K562 (cell line): ENCODE measurements around the gene EPB41L4A. TPM values are rescaled to one million over a fixed set of nuclear protein-coding genes. Genes with fewer than 3 reads are reported as not detected.
A peak's percentile ranks its signal among the peaks of the same experiment; 100 is the strongest.

Experiments
- DPF2 ChIP-seq: fragments of 450-650 bp; IDR thresholded peaks from 2 replicates; pipeline ENCODE4 v1.6.1; 2016
- ELF1 ChIP-seq: fragments of 200-800 bp; sonication (Bioruptor generic); IDR thresholded peaks from 2 replicates; pipeline ENCODE4 v1.6.1; 2016; ENCODE audit warnings: missing genetic modification characterization, missing compliant biosample characterization
- KAT7 ChIP-seq: sonication (generic); formaldehyde crosslinking; IDR thresholded peaks from 2 replicates; pipeline ENCODE4 v1.8.0; 2022; ENCODE audit warnings: missing genetic modification reagents, mild to moderate bottlenecking, borderline replicate concordance
- MEF2A ChIP-seq: IDR thresholded peaks from 2 replicates; pipeline ENCODE4 v1.6.1; 2011; ENCODE audit warnings: low read depth, mild to moderate bottlenecking, low read length, moderate library complexity; ENCODE audit not compliant: control insufficient read depth
- MTF1 ChIP-seq: fragments of 250-450 bp; sonication (Bioruptor Pico); IDR thresholded peaks from 2 replicates; pipeline ENCODE4 v1.9.0; 2021; ENCODE audit warnings: moderate library complexity, mild to moderate bottlenecking, inconsistent platforms, borderline replicate concordance
- SAFB ChIP-seq: fragments of 200-400 bp; formaldehyde crosslinking; IDR thresholded peaks from 2 replicates; pipeline ENCODE4 v1.6.1; 2017; ENCODE audit warnings: low read depth, low read length, borderline replicate concordance
- SMARCA4 ChIP-seq: fragments of 450-650 bp; IDR thresholded peaks from 2 replicates; pipeline ENCODE4 v1.6.1; 2016
- SNIP1 ChIP-seq: fragments of 450-650 bp; IDR thresholded peaks from 2 replicates; pipeline ENCODE4 v1.7.1; 2017; ENCODE audit warnings: low read depth, mild to moderate bottlenecking
- TEAD4 ChIP-seq, 2 experiments: sonication (generic) in 1 of 2; formaldehyde crosslinking in 1 of 2; IDR thresholded peaks; 2 replicates each; pipeline versions ENCODE4 v1.6.1 to v1.8.0; 2012 to 2022; ENCODE audit warnings: borderline replicate concordance in 1 of 2, inconsistent platforms in 1 of 2, low read length in 1 of 2, mild to moderate bottlenecking in 1 of 2, missing genetic modification reagents in 1 of 2
- ZBTB7A ChIP-seq: IDR thresholded peaks from 2 replicates; pipeline ENCODE4 v1.6.1; 2011; ENCODE audit warnings: low read depth, mild to moderate bottlenecking, low read length, moderate library complexity, borderline replicate concordance; ENCODE audit not compliant: control insufficient read depth
- ZC3H8 ChIP-seq: fragments of 450-650 bp; IDR thresholded peaks from 2 replicates; pipeline ENCODE4 v1.6.1; 2017
- ZNF263 ChIP-seq: sonication (generic); formaldehyde crosslinking; IDR thresholded peaks from 2 replicates; pipeline ENCODE4 v1.8.0; 2022; ENCODE audit warnings: mild to moderate bottlenecking, missing genetic modification reagents, borderline replicate concordance
- ZNF589 ChIP-seq: fragments of 200-800 bp; sonication (Bioruptor generic); IDR thresholded peaks from 2 replicates; pipeline ENCODE4 v1.6.1; 2016; ENCODE audit warnings: low read depth, missing genetic modification characterization, missing compliant biosample characterization
- ZZZ3 ChIP-seq: fragments of 450-650 bp; IDR thresholded peaks from 2 replicates; pipeline ENCODE4 v1.6.1; 2016; ENCODE audit warnings: antibody characterized with exemption, mild to moderate bottlenecking, moderate library complexity
- polyA plus RNA-seq, 8 experiments: library from polyadenylated mRNA; depleted of rRNA in 4 of 8; stranded (reverse) in 5 of 8; unstranded in 3 of 8; fragments of >200 nt; fragmentation: Nextera tagmentation in 2 of 8; fragmentation: Illumina TruSeq in 1 of 8; extraction: Ambion mirVana in 2 of 8; extraction: Trizol in 1 of 8; gene quantifications; 2 replicates each; pipeline versions ENCODE4 v1.2.1 to v1.2.3, GENCODE V29; 2011 to 2014; ENCODE audit warnings: inconsistent platforms in 1 of 8, missing spikeins in 1 of 8
- total RNA-seq, 7 experiments: library from RNA; depleted of rRNA in 6 of 7; stranded (reverse); fragments of >200 nt in 6 of 7; fragmentation: Illumina TruSeq in 2 of 7; extraction: Trizol in 2 of 7; gene quantifications; 2 replicates each; pipeline versions ENCODE4 v1.2.1 to v1.2.3, GENCODE V29; 2011 to 2021; ENCODE audit warnings: low replicate concordance in 1 of 7
- TF ChIP-seq, protein P1 (sequence below): fragments of 250-450 bp; sonication (Bioruptor Pico); IDR thresholded peaks from 2 replicates; pipeline ENCODE4 v1.8.0; 2021; ENCODE audit warnings: moderate library complexity, mild to moderate bottlenecking, inconsistent platforms
- TF ChIP-seq, protein P2 (sequence below), 2 experiments: IDR thresholded peaks; 2 replicates each; pipeline ENCODE4 v1.6.1; 2012; ENCODE audit warnings: improper control_type of control experiment in 2 of 2, low read depth in 2 of 2, low read length in 2 of 2, borderline replicate concordance in 1 of 2
- TF ChIP-seq, protein P3 (sequence below): fragments of 450-650 bp; formaldehyde crosslinking; IDR thresholded peaks from 2 replicates; pipeline ENCODE4 v1.4.0; 2022; ENCODE audit warnings: mild to moderate bottlenecking, moderate library complexity
- TF ChIP-seq, protein P4 (sequence below): fragments of 450-650 bp; IDR thresholded peaks from 2 replicates; pipeline ENCODE4 v1.6.1; 2016; ENCODE audit warnings: mild to moderate bottlenecking
- TF ChIP-seq, protein P5 (sequence below): sonication (generic); formaldehyde crosslinking; IDR thresholded peaks from 2 replicates; pipeline ENCODE4 v1.8.1; 2023; ENCODE audit warnings: mild to moderate bottlenecking, missing genetic modification reagents

EPB41L4A gene
- total and polyA plus RNA-seq, 9 of the 15 experiments (the other 6 are each of a cell fraction or from before 2014, with no cell fraction given), result 0.04 to 0.35 (median 0.12) TPM; not detected in 3

DNA sequence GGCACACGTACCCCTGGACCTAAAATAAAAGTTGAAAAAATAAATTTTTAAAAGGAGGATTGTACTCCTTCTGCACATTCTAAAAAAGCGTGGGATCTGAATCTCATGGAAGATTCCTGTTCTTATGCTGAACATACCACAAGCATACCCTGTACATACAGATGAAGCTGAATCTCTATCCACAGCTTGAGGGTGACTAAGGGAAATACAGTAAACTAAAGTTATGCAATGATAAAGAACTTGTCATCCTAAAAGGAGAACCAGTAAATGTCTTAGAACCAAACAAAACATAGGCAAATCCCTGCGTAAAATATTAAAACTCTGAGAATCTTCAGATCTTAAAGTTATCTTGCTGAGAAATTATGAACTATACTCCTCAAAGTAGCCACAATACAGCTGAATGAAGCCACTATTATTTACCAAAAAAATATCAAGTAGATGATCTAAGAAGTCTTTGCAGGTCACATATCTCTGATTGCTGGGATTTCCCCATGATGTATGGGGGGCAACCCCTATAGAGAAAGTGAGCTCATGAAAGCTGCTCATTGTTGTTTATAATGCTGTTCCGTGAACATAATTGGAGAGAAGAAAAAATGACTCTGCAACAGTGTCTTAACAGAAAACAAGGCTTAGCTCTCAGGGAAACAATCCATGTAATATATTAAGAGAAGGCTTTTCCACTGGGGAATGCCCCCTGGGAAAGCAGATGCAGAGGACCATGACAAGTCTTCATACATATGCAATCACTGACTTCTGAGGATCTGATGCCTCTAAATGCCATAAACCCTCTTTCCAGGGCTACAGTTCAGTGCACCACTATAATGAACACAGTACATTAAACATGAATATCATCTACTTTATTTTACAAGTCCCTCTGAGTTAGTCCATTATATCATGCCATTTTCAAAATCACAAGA is 210.1 kb downstream of the EPB41L4A start (continued):
- TF ChIP-seq ZZZ3 (no peak), ZNF589 (CRISPR knock-in tag) (no peak), KAT7 (no peak), TEAD4 (IDR thresholded peaks at IDR 0.05; ENCODE audit: low read length) (peak; percentile 69), TEAD4 (CRISPR knock-in tag; IDR thresholded peaks at IDR 0.05; ENCODE audit: borderline replicate concordance) (no peak), ZC3H8 (no peak), SNIP1 (no peak), SMARCA4 (peak; percentile 37; the same call in 1 of the 2 replicates), MTF1 (no peak), MEF2A (no peak), ZBTB7A (no peak), ELF1 (tag) (no peak), DPF2 (peak; percentile 70; the same call in 1 of the 2 replicates), ZNF263 (no peak), SAFB (no peak)
- TF ChIP-seq, protein P1, sequence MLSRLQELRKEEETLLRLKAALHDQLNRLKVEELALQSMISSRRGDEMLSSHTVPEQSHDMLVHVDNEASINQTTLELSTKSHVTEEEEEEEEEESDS, result no peak
- TF ChIP-seq, protein P2, sequence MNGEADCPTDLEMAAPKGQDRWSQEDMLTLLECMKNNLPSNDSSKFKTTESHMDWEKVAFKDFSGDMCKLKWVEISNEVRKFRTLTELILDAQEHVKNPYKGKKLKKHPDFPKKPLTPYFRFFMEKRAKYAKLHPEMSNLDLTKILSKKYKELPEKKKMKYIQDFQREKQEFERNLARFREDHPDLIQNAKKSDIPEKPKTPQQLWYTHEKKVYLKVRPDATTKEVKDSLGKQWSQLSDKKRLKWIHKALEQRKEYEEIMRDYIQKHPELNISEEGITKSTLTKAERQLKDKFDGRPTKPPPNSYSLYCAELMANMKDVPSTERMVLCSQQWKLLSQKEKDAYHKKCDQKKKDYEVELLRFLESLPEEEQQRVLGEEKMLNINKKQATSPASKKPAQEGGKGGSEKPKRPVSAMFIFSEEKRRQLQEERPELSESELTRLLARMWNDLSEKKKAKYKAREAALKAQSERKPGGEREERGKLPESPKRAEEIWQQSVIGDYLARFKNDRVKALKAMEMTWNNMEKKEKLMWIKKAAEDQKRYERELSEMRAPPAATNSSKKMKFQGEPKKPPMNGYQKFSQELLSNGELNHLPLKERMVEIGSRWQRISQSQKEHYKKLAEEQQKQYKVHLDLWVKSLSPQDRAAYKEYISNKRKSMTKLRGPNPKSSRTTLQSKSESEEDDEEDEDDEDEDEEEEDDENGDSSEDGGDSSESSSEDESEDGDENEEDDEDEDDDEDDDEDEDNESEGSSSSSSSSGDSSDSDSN (IDR thresholded peaks at IDR 0.05; ENCODE audit: borderline replicate concordance in 1 of 2, low read depth in 2 of 2, low read length in 2 of 2), result no peak
- TF ChIP-seq, protein P3, sequence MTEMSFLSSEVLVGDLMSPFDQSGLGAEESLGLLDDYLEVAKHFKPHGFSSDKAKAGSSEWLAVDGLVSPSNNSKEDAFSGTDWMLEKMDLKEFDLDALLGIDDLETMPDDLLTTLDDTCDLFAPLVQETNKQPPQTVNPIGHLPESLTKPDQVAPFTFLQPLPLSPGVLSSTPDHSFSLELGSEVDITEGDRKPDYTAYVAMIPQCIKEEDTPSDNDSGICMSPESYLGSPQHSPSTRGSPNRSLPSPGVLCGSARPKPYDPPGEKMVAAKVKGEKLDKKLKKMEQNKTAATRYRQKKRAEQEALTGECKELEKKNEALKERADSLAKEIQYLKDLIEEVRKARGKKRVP (CRISPR knock-in tag), result no peak
- TF ChIP-seq, protein P4, sequence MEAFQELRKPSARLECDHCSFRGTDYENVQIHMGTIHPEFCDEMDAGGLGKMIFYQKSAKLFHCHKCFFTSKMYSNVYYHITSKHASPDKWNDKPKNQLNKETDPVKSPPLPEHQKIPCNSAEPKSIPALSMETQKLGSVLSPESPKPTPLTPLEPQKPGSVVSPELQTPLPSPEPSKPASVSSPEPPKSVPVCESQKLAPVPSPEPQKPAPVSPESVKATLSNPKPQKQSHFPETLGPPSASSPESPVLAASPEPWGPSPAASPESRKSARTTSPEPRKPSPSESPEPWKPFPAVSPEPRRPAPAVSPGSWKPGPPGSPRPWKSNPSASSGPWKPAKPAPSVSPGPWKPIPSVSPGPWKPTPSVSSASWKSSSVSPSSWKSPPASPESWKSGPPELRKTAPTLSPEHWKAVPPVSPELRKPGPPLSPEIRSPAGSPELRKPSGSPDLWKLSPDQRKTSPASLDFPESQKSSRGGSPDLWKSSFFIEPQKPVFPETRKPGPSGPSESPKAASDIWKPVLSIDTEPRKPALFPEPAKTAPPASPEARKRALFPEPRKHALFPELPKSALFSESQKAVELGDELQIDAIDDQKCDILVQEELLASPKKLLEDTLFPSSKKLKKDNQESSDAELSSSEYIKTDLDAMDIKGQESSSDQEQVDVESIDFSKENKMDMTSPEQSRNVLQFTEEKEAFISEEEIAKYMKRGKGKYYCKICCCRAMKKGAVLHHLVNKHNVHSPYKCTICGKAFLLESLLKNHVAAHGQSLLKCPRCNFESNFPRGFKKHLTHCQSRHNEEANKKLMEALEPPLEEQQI, result no peak
- TF ChIP-seq, protein P5, sequence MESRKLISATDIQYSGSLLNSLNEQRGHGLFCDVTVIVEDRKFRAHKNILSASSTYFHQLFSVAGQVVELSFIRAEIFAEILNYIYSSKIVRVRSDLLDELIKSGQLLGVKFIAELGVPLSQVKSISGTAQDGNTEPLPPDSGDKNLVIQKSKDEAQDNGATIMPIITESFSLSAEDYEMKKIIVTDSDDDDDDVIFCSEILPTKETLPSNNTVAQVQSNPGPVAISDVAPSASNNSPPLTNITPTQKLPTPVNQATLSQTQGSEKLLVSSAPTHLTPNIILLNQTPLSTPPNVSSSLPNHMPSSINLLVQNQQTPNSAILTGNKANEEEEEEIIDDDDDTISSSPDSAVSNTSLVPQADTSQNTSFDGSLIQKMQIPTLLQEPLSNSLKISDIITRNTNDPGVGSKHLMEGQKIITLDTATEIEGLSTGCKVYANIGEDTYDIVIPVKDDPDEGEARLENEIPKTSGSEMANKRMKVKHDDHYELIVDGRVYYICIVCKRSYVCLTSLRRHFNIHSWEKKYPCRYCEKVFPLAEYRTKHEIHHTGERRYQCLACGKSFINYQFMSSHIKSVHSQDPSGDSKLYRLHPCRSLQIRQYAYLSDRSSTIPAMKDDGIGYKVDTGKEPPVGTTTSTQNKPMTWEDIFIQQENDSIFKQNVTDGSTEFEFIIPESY, result no peak
